ENCODE measurements around the gene RFXAP.
A peak's percentile ranks its signal among the peaks of the same experiment; 100 is the strongest.

RFXAP gene

DNA sequence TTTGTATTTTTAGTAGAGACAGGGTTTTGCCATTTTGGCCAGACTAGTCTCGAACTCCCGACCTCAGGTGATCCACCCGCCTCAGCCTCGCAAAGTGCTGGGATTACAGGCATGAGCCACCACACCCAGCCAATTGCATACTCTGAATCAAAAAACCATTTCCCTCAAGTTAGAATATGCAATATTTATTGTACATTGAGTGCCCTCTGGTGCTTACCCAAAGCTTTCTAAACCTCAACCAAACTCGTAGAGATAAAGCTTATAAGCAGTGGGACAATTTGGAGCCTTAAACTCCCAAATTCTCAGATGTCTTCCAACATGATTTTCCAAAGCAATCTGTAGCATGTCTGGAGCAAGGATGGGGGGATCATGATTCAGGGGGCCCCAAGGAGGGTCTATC lies 22.4 kb downstream of the RFXAP start:
- TF ChIP-seq CTCF (IDR thresholded peaks at IDR 0.05; ENCODE audit: low read depth, low read length, missing control alignments): no peak
- H3K4me3 ChIP-seq (ENCODE audit: low read depth, low read length): no peak overlapping the region
- no peak for DNase-seq (ENCODE audit: low read depth)

DNA sequence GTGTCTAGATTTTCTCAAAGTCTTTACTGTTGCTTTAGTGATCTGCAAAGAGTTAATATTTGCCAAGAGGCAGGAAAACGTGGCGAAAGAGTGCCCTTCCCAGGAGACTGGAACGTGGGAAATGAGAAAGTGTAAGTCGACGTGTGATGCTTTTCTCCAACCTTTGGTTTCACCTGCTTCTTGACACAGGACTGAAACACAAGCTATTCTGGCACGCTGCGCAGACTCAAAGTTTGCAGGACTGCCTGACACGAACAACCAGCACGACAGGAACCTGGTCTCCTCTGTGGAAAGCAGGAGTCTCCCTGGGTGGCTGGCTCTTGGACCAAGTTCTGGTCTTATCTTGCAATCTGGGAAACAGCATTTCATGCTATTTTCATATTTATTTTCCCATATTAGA lies 28.6 kb downstream of the RFXAP start:
- no peak overlapping the region for H3K4me3 ChIP-seq (ENCODE audit: low read depth, low read length)
- no peak for DNase-seq (ENCODE audit: low read depth)
- no peak for TF ChIP-seq CTCF (IDR thresholded peaks at IDR 0.05; ENCODE audit: low read depth, low read length, missing control alignments)

GRCh38 chr13:36848199-36848982 lies 29.4 kb downstream of the RFXAP start:
- no peak overlapping the region for H3K4me3 ChIP-seq (ENCODE audit: low read depth, low read length)
- peak; percentile 57 for TF ChIP-seq CTCF (IDR thresholded peaks at IDR 0.05; ENCODE audit: low read depth, low read length, missing control alignments)
- DNase-seq (ENCODE audit: low read depth): no peak

- no peak overlapping the region for H3K4me3 ChIP-seq (ENCODE audit: low read depth, low read length)
- TF ChIP-seq CTCF (IDR thresholded peaks at IDR 0.05; ENCODE audit: low read depth, low read length, missing control alignments): peak; percentile 33
- DNase-seq (ENCODE audit: low read depth): no peak
Observed at GRCh38 chr13:36850790-36851438, 31.9 kb downstream of the RFXAP start.

DNA sequence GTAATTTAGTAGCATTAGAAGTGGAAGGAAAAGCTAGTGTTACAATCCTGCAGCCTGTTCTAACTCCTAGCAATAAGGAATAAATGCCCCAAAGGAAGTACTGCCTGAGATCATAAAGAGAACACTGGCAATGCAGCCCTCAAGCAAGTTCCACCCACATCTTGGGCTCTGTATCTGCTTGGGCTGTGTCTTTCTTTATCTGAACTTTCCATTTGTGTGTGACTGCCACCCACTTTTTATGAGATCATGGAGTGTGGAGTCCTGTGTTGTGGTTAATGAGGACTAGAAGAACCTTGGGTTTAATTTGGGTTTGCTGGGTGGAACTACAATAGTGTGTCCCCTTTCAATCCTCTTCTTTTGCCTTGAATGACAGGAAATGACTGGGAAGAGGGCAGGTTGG lies 38.2 kb downstream of the RFXAP start:
- no peak for TF ChIP-seq CTCF (IDR thresholded peaks at IDR 0.05; ENCODE audit: low read depth, low read length, missing control alignments)
- H3K4me3 ChIP-seq (ENCODE audit: low read depth, low read length): no peak overlapping the region
- DNase-seq (ENCODE audit: low read depth): no peak

DNA sequence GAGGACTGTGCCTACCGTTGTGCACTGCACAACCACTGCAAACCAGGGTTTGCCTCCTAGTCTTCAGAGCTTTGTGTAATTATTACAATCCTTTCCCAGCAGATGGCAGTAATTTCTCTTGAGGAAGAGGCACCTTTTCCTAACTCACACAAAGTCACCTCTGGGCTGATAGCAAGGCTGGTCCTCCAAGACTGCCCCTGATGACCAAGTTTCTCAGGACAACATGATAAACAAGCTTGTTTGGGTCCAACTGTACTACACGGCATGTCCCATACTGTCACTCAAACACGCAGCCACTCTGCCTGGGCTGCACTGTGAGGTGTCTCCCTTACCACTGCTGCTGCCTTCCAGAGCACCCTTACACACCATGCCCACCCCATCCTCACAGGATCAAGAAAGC lies 39.3 kb downstream of the RFXAP start:
- TF ChIP-seq CTCF (IDR thresholded peaks at IDR 0.05; ENCODE audit: low read depth, low read length, missing control alignments): peak; percentile 46
- peak; percentile 5 for DNase-seq (ENCODE audit: low read depth)
- H3K4me3 ChIP-seq (ENCODE audit: low read depth, low read length): no peak overlapping the region

Measured in GM12864 (cell line).